K562 (cell line): ENCODE results near the gene ARFGEF3.
A peak's percentile ranks its signal among the peaks of the same experiment; 100 is the strongest.

ENCODE experiments used
- ATF7 ChIP-seq: fragments of 450-650 bp; IDR thresholded peaks from 2 replicates; pipeline ENCODE4 v1.7.1; 2014; ENCODE audit warnings: mild to moderate bottlenecking, moderate library complexity
- CBFA2T2 ChIP-seq: fragments of 450-650 bp; conservative IDR thresholded peaks from 2 replicates; pipeline ENCODE4 v1.6.1; 2017; ENCODE audit warnings: mild to moderate bottlenecking
- TF ChIP-seq, protein P1 (sequence below), 3 experiments: IDR thresholded peaks in 2 of 3; conservative IDR thresholded peaks in 1 of 3; 2 replicates each; pipeline ENCODE4 v1.5.1; 2011 to 2012; ENCODE audit warnings: low read length in 3 of 3, mild to moderate bottlenecking in 3 of 3, control low read depth in 2 of 3, improper control_type of control experiment in 1 of 3, inconsistent platforms in 1 of 3, low read depth in 1 of 3, mixed read lengths in 1 of 3, moderate library complexity in 1 of 3; ENCODE audit not compliant: insufficient read depth in 2 of 3

DNA sequence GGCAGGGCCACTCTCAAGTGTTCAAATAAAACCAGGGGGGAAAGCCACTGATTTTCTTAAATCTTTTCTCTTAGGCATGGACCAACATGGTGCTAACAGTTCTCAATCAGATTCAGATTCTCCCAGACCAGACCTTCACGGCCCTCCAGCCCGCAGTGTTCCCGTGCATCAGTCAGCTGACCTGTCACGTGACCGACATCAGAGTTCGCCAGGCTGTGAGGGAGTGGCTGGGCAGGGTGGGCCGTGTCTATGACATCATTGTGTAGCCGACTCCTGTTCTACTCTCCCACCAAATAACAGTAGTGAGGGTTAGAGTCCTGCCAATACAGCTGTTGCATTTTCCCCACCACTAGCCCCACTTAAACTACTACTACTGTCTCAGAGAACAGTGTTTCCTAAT lies 174.5 kb downstream of the ARFGEF3 start:
- TF ChIP-seq, protein P1, sequence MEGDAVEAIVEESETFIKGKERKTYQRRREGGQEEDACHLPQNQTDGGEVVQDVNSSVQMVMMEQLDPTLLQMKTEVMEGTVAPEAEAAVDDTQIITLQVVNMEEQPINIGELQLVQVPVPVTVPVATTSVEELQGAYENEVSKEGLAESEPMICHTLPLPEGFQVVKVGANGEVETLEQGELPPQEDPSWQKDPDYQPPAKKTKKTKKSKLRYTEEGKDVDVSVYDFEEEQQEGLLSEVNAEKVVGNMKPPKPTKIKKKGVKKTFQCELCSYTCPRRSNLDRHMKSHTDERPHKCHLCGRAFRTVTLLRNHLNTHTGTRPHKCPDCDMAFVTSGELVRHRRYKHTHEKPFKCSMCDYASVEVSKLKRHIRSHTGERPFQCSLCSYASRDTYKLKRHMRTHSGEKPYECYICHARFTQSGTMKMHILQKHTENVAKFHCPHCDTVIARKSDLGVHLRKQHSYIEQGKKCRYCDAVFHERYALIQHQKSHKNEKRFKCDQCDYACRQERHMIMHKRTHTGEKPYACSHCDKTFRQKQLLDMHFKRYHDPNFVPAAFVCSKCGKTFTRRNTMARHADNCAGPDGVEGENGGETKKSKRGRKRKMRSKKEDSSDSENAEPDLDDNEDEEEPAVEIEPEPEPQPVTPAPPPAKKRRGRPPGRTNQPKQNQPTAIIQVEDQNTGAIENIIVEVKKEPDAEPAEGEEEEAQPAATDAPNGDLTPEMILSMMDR (IDR thresholded peaks at IDR 0.05 in 2 of 3, conservative IDR thresholded peaks at IDR 0.05 in 1 of 3; ENCODE audit: insufficient read depth in 2 of 3, low read depth in 1 of 3, low read length in 3 of 3) = no peak
- peak; percentile 93 for TF ChIP-seq ATF7
- TF ChIP-seq CBFA2T2 = peak; percentile 92
